Pancreas (tissue), 10 donors: ENCODE measurements around the gene RBM26. TPM values are rescaled to one million over a fixed set of nuclear protein-coding genes. Genes with fewer than 3 reads are reported as not detected.
A peak's percentile ranks its signal among the peaks of the same experiment; 100 is the strongest.

ENCODE experiments used
- ATAC-seq, 4 donors: fragments of 200-7000 bp; cut with Tn5 transposase; one replicate each; pipeline versions ENCODE4 v1.8.0 to v1.9.1; 2020; ENCODE audit warnings: mild to moderate bottlenecking in 4 of 4, moderate library complexity in 4 of 4
- DNase-seq, 6 donors: peaks; one replicate each; pipeline ENCODE4 v3.0.0-alpha.2; 2020
- FAIRE-seq: peaks from 2 replicates; lab custom pipeline; 2012; peaks lifted over from hg19 to GRCh38; lab: Jason Lieb, UNC
- H3K27ac ChIP-seq, 4 donors: fragments of 200-600 bp; sonication (generic); 1 replicate in 3 of 4; 2 replicates in 1 of 4; pipeline versions ENCODE4 v1.5.0 to v1.8.0; 2020
- H3K27me3 ChIP-seq, 4 donors: fragments of 200-600 bp; one replicate each; pipeline ENCODE4 v1.8.0; 2021
- H3K36me3 ChIP-seq, 3 donors: fragments of 200-600 bp; sonication (generic) in 1 of 3; one replicate each; pipeline versions ENCODE4 v1.5.0 to v1.8.0; 2020 to 2021
- H3K4me1 ChIP-seq, 3 donors: fragments of 200-600 bp; one replicate each; pipeline ENCODE4 v1.8.0; 2021
- H3K4me3 ChIP-seq, 4 donors: fragments of 200-600 bp; sonication (generic) in 2 of 4; one replicate each; pipeline versions ENCODE4 v1.5.0 to v1.8.0; 2020 to 2021
- H3K9me3 ChIP-seq, 4 donors: fragments of 200-600 bp; one replicate each; pipeline ENCODE4 v1.8.0; 2021
- CTCF ChIP-seq, 4 donors: fragments of 200-600 bp; sonication (generic) in 3 of 4; IDR thresholded peaks; one replicate each; pipeline versions ENCODE4 v1.5.0 to v1.8.0; 2021; ENCODE audit warnings: antibody characterized with exemption in 4 of 4
- WGBS, 2 donors: extraction: QIAGEN DNeasy Blood & Tissue Kit; methylation state at CpG; one replicate each; pipeline ENCODE4 v1.1.7; 2013; 5-methylcytosine and 5-hydroxymethylcytosine counted together
- intact Hi-C, 3 donors: fragments of 100-400 bp; cut with DNase I; formaldehyde crosslinking; loops; one replicate each; pipeline versions ENCODE4 v1.11.1 to v1.14.2; 2022
- polyA plus RNA-seq, 2 donors: library from polyadenylated mRNA; stranded (reverse); fragments of 200-250 nt; gene quantifications; one replicate each; pipeline ENCODE4 v1.2.3, GENCODE V29; 2013
- total RNA-seq, 6 donors: library from RNA; stranded (reverse); fragmentation: NEBNext Ultra II Directional in 4 of 6; extraction: Animal tissue kit (Norgen Biotek cat#: 25700) in 4 of 6; gene quantifications; one replicate each; pipeline versions ENCODE4 v1.2.1 to v1.2.4, GENCODE V29; 2021 to 2023
- donor health status: healthy with polysubstance abuse.
- donor health status: DM: no; HTN: no; CAD: no; lungs with moderate emphysema.
- donor health status: DM: no; HTN: no; CAD: no.
- donor health status: control.
- donor health status: control.
- donor health status: Bipolar disorder and iron deficiency.
- donor health status: DM: yes; HTN: yes; CAD: no.
- donor health status: DM: no; HTN: no; CAD: no.
- donor health status: DM: no; HTN: no; CAD: no.
- donor health status: DM: yes; HTN: yes; CAD: no.

The RBM26 gene
- total and polyA plus RNA-seq, 8 donors: 11.7 to 25.1 (median 18.3) TPM

DNA sequence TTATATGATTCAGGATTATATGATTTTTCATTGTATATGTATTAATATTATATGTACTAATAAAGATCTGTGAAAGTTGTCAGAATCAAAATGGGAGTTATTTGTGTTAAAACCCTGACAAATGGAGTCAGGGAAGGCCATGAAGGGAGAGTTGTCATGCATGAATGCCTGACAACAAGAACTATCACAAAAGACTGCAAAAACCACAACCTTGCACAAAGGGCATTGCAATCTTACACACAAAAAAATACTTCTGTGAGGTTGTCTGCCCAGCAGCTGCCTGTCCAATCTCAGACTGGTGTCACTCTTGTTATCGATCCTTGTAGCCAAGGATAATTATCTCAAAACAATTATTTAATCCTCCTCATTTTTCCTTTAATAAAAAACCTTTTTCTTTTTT lies 21.2 kb upstream of the RBM26 start:
- no peak for FAIRE-seq
- intact Hi-C loops: loop anchor here in 1 of 3 donors (2.0 kb wide), 1 partner anchor 112 kb away; no protein-coding TSS in a partner anchor
- WGBS, 2 donors: 89 to 93% methylated on average over 1 of the region's 1 CpG

GRCh38 chr13:79423801-79424642 lies 18.0 kb upstream of the RBM26 start:
- no peak for DNase-seq
- ATAC-seq: peak; percentile 76 to 88 (median 84)
- H3K9me3 ChIP-seq: no peaks in the 10 kb centered on the region
- 16% methylated on average over 2 of the region's 2 CpGs for WGBS, 2 donors
- no peaks in the 10 kb centered on the region for H3K36me3 ChIP-seq
- intact Hi-C loops: loop anchor here in 1 of 3 donors (5.0 kb wide), 1 partner anchor 113 kb away; no protein-coding TSS in a partner anchor
- H3K4me1 ChIP-seq: no peaks in the 10 kb centered on the region
- peak; percentile 98 for FAIRE-seq
- TF ChIP-seq CTCF (IDR thresholded peaks at IDR 0.05): peak; percentile 15 to 52 (median 42)
- no peak overlapping the region for H3K4me3 ChIP-seq
- H3K27me3 ChIP-seq: no peaks in the 10 kb centered on the region
- no peak overlapping the region for H3K27ac ChIP-seq

More for the DNA sequence above, 21.2 kb upstream of the RBM26 start:
- no peaks in the 10 kb centered on the region for H3K9me3 ChIP-seq
- no peak for DNase-seq
- H3K36me3 ChIP-seq: no peaks in the 10 kb centered on the region
- no peaks in the 10 kb centered on the region for H3K4me1 ChIP-seq
- H3K27me3 ChIP-seq: no peaks in the 10 kb centered on the region
- TF ChIP-seq CTCF (IDR thresholded peaks at IDR 0.05): no peak
- no peak overlapping the region for H3K27ac ChIP-seq
- no peak for ATAC-seq
- no peak overlapping the region for H3K4me3 ChIP-seq

GRCh38 chr13:79423340-79423739 lies 17.3 kb upstream of the RBM26 start:
- FAIRE-seq: no peak
- H3K27me3 ChIP-seq: no peaks in the 10 kb centered on the region
- no peak for DNase-seq
- no peak for TF ChIP-seq CTCF (IDR thresholded peaks at IDR 0.05)
- 77 to 85% methylated on average over 4 of the region's 4 CpGs for WGBS, 2 donors
- ATAC-seq: no peak
- intact Hi-C loops: loop anchor here in 1 of 3 donors (5.0 kb wide), 1 partner anchor 114 kb away; no protein-coding TSS in a partner anchor
- no peaks in the 10 kb centered on the region for H3K4me1 ChIP-seq
- no peak overlapping the region for H3K27ac ChIP-seq
- no peaks in the 10 kb centered on the region for H3K9me3 ChIP-seq
- H3K36me3 ChIP-seq: no peaks in the 10 kb centered on the region
- H3K4me3 ChIP-seq: no peak overlapping the region

DNA sequence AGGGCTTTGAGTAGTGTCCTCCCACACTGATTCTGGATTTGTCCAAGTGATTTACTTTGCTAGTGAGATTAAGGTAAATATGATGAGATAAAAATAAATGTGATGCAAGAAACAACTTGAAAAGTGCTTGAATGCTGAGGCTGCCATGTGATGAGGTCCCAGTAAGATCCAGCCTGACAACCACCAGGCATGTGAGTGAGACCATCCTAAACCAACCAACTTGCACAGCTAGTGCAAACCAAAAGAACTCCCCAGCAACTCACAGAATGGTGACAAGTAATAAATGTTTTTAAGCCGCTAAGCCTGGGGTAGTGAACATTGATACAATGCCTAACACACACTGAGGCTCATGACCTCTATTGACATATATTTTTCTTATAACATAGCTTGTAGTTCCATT lies 13.3 kb upstream of the RBM26 start:
- 92 to 94% methylated on average over 1 of the region's 1 CpG for WGBS, 2 donors
- TF ChIP-seq CTCF (IDR thresholded peaks at IDR 0.05): no peak

GRCh38 chr13:79417741-79418140 lies 11.7 kb upstream of the RBM26 start:
- no peak for FAIRE-seq
- DNase-seq: no peak
- no peak for TF ChIP-seq CTCF (IDR thresholded peaks at IDR 0.05)
- Histone ChIP-seq H3K36me3 (no peaks in the 10 kb centered on the region), H3K4me3 (no peak overlapping the region), H3K9me3 (no peaks in the 10 kb centered on the region), H3K4me1 (no peaks in the 10 kb centered on the region), H3K27ac (no peak overlapping the region), H3K27me3 (no peaks in the 10 kb centered on the region)
- ATAC-seq: no peak
- intact Hi-C loops: loop anchor here in 1 of 3 donors (10.0 kb wide), 1 partner anchor 117 kb away; no protein-coding TSS in a partner anchor

More for the DNA sequence above, 13.3 kb upstream of the RBM26 start:
- Histone ChIP-seq H3K4me3 (no peak overlapping the region), H3K9me3 (no peaks in the 10 kb centered on the region), H3K27me3 (no peaks in the 10 kb centered on the region), H3K4me1 (no peaks in the 10 kb centered on the region), H3K27ac (no peak overlapping the region), H3K36me3 (no peaks in the 10 kb centered on the region)
- DNase-seq (no peak), ATAC-seq (no peak), FAIRE-seq (no peak)
- intact Hi-C loops: loop anchor here in 1 of 3 donors (10.0 kb wide), 1 partner anchor 115 kb away; no protein-coding TSS in a partner anchor
